ENCODE measurements around the gene COL25A1.
"Not testable (repeated sequence)": the region's sequence is repeated elsewhere in the genome, so short reads cannot be mapped to it uniquely, and the experiment has no call there.

Gene COL25A1

GRCh38 chr4:108943976-108944591 is 358.4 kb downstream of the COL25A1 start:
- DNase-seq = no peak

- no peak for DNase-seq
Measured at GRCh38 chr4:108943371-108943770, 359.1 kb downstream of the COL25A1 start.

- no peak for DNase-seq
Measured at GRCh38 chr4:108941904-108942430, 360.5 kb downstream of the COL25A1 start.

GRCh38 chr4:108940634-108941033 is 361.8 kb downstream of the COL25A1 start:
- no peak for DNase-seq

- DNase-seq = no peak
Measured at GRCh38 chr4:108940149-108940548, 362.3 kb downstream of the COL25A1 start.

- DNase-seq = no peak
Measured at GRCh38 chr4:108937066-108937465, 365.4 kb downstream of the COL25A1 start.

GRCh38 chr4:108933925-108934324 is 368.5 kb downstream of the COL25A1 start:
- DNase-seq = not testable (repeated sequence)

GRCh38 chr4:108933046-108933445 is 369.4 kb downstream of the COL25A1 start:
- no peak for DNase-seq

GRCh38 chr4:108931926-108932325 is 370.5 kb downstream of the COL25A1 start:
- no peak for DNase-seq

- no peak for DNase-seq
Measured at GRCh38 chr4:108930186-108930585, 372.3 kb downstream of the COL25A1 start.

- DNase-seq = no peak
Measured at GRCh38 chr4:108926781-108927180, 375.7 kb downstream of the COL25A1 start.

- no peak for DNase-seq
Measured at GRCh38 chr4:108926061-108926460, 376.4 kb downstream of the COL25A1 start.

- no peak for DNase-seq
Measured at GRCh38 chr4:108922191-108922590, 380.3 kb downstream of the COL25A1 start.

- no peak for DNase-seq
Measured at GRCh38 chr4:108920395-108921087, 381.9 kb downstream of the COL25A1 start.

GRCh38 chr4:108919226-108919893 is 383.1 kb downstream of the COL25A1 start:
- DNase-seq = no peak

GRCh38 chr4:108917255-108917654 is 385.2 kb downstream of the COL25A1 start:
- DNase-seq = no peak

GRCh38 chr4:108916638-108917037 is 385.8 kb downstream of the COL25A1 start:
- no peak for DNase-seq

- DNase-seq = no peak
Measured at GRCh38 chr4:108906866-108907367, 395.5 kb downstream of the COL25A1 start.

GRCh38 chr4:108906006-108906405 is 396.5 kb downstream of the COL25A1 start:
- no peak for DNase-seq

- DNase-seq = no peak
Measured at GRCh38 chr4:108903464-108904221, 398.8 kb downstream of the COL25A1 start.

GRCh38 chr4:108902769-108903168 is 399.7 kb downstream of the COL25A1 start:
- DNase-seq = no peak

- DNase-seq = no peak
Measured at GRCh38 chr4:108901291-108901690, 401.2 kb downstream of the COL25A1 start.

- DNase-seq = no peak
Measured at GRCh38 chr4:108900018-108900580, 402.4 kb downstream of the COL25A1 start.

Measured in activated naive CD4-positive, alpha-beta T cell treated with Interleukin-2 at 50 U/mL for 16 hours (primary cell).